Naive thymus-derived CD4-positive, alpha-beta T cell (primary cell): ENCODE data around the gene RABL3. TPM values are rescaled to one million over a fixed set of nuclear protein-coding genes. Genes with fewer than 3 reads are reported as not detected.

Source experiments
- ATAC-seq: fragments of 150-1000 bp; cut with Tn5 transposase; 2 replicates; pipeline ENCODE4 v1.10.0; 2021; ENCODE audit warnings: mild to moderate bottlenecking, moderate library complexity
- CTCF ChIA-PET: fragments of 350-600 bp; sonication (Branson Sonifier 250); formaldehyde crosslinking; loops from one replicate; lab custom pipeline; 2021; ENCODE audit warnings: antibody characterized with exemption; lab: Charles Lee
- POLR2A ChIA-PET: fragments of 350-600 bp; sonication (Branson Sonifier 250); formaldehyde crosslinking; loops from one replicate; lab custom pipeline; 2021; ENCODE audit warnings: antibody characterized with exemption, inconsistent platforms; lab: Charles Lee
- DNase-seq, 9 donors: peaks; one replicate each; pipeline versions ENCODE4 v3.0.0 to v3.0.0-alpha.2; 2020 to 2022; ENCODE audit warnings: mixed read lengths in 1 of 9
- H3K27ac ChIP-seq: one replicate; pipeline ENCODE4 v1.7.0; 2013; ENCODE audit warnings: mild to moderate bottlenecking, low read depth, low read length, moderate library complexity
- H3K27me3 ChIP-seq, 2 donors: one replicate each; pipeline ENCODE4 v1.7.0; 2013; ENCODE audit warnings: low read length in 2 of 2, mild to moderate bottlenecking in 2 of 2, moderate library complexity in 2 of 2; ENCODE audit not compliant: control insufficient read depth in 2 of 2, insufficient read depth in 2 of 2
- H3K36me3 ChIP-seq, 3 experiments: 1 replicate in 2 of 3; 2 replicates in 1 of 3; pipeline ENCODE4 v1.7.0; 2013; ENCODE audit warnings: low read length in 3 of 3, mild to moderate bottlenecking in 3 of 3, moderate library complexity in 1 of 3; ENCODE audit not compliant: insufficient read depth in 3 of 3, control insufficient read depth in 2 of 3
- H3K4me1 ChIP-seq, 2 donors: one replicate each; pipeline ENCODE4 v1.7.0; 2013; ENCODE audit warnings: low read length in 2 of 2, mild to moderate bottlenecking in 2 of 2, moderate library complexity in 1 of 2; ENCODE audit not compliant: control insufficient read depth in 2 of 2, insufficient read depth in 2 of 2
- H3K4me3 ChIP-seq: 2 replicates; pipeline ENCODE4 v1.7.0; 2013; ENCODE audit warnings: mild to moderate bottlenecking, low read length
- H3K9me3 ChIP-seq, 3 experiments: 1 replicate in 2 of 3; 2 replicates in 1 of 3; pipeline ENCODE4 v1.7.0; 2013; ENCODE audit warnings: low read length in 3 of 3; ENCODE audit not compliant: control insufficient read depth in 2 of 3
- H3K27ac Mint-ChIP-seq, 9 donors: one replicate each; pipeline ENCODE4 v1.8.0; 2020 to 2022; ENCODE audit warnings: mixed read lengths in 9 of 9, mild to moderate bottlenecking in 8 of 9, moderate library complexity in 5 of 9, inconsistent platforms in 2 of 9
- H3K27me3 Mint-ChIP-seq, 5 donors: one replicate each; pipeline ENCODE4 v1.8.0; 2021 to 2022; ENCODE audit warnings: mixed read lengths in 5 of 5, mild to moderate bottlenecking in 1 of 5
- H3K36me3 Mint-ChIP-seq, 5 donors: one replicate each; pipeline ENCODE4 v1.8.0; 2020 to 2022; ENCODE audit warnings: mixed read lengths in 5 of 5, mild to moderate bottlenecking in 3 of 5, inconsistent platforms in 1 of 5
- H3K4me1 Mint-ChIP-seq, 7 donors: one replicate each; pipeline ENCODE4 v1.8.0; 2020 to 2022; ENCODE audit warnings: mixed read lengths in 7 of 7, mild to moderate bottlenecking in 3 of 7, inconsistent platforms in 1 of 7
- H3K4me3 Mint-ChIP-seq, 10 donors: one replicate each; pipeline ENCODE4 v1.8.0; 2020 to 2022; ENCODE audit warnings: mild to moderate bottlenecking in 10 of 10, mixed read lengths in 10 of 10, moderate library complexity in 6 of 10, inconsistent platforms in 2 of 10
- H3K9me3 Mint-ChIP-seq, 11 donors: one replicate each; pipeline ENCODE4 v1.8.0; 2020 to 2022; ENCODE audit warnings: mixed read lengths in 11 of 11, mild to moderate bottlenecking in 4 of 11, inconsistent platforms in 1 of 11, moderate library complexity in 1 of 11
- intact Hi-C, 2 donors: fragments of 100-400 bp; cut with micrococcal nuclease; formaldehyde crosslinking; loops; one replicate each; pipeline ENCODE4 v1.15.1; 2023
- polyA plus RNA-seq, 2 donors: library from polyadenylated mRNA; unstranded; fragments of 300-500 nt; fragmentation: Illumina TruSeq; gene quantifications; one replicate each; pipeline ENCODE4 v1.2.3, GENCODE V29; 2021
- total RNA-seq, 6 experiments: library from RNA in 5 of 6; stranded (reverse) in 5 of 6; gene quantifications; 1 replicate in 5 of 6; 2 replicates in 1 of 6; pipeline ENCODE4 v1.2.3 and lab custom pipeline; 2021 to 2026

Gene RABL3
- total and polyA plus RNA-seq, 7 experiments from 2014 or later = 15.4 to 40.6 (median 23.1) TPM

DNA sequence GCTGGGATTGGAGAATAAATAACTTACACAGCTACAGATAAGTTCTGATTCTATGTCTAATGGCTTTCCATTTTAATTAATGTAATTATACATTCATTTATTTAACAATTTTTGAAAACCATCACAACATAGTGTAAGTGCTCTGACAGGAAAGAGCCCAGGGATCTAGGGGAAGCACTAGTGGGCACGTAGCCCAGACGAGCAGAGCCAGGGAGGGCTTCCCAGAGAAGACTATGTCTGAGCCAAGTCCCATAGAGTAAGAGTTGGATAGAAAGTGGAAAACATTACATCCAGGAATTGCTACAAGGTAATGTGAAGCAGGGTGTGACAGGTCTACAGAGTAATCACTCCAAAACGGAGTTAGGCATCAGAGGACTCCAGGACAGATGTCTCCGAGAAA is 57.4 kb downstream of the RABL3 start:
- H3K27me3 ChIP-seq = no peaks in the 10 kb centered on the region
- DNase-seq = no peak
- peaks cover 0 to 25% (median 3%) of the 10 kb centered on the region in 5 donors for H3K36me3 Mint-ChIP-seq

DNA sequence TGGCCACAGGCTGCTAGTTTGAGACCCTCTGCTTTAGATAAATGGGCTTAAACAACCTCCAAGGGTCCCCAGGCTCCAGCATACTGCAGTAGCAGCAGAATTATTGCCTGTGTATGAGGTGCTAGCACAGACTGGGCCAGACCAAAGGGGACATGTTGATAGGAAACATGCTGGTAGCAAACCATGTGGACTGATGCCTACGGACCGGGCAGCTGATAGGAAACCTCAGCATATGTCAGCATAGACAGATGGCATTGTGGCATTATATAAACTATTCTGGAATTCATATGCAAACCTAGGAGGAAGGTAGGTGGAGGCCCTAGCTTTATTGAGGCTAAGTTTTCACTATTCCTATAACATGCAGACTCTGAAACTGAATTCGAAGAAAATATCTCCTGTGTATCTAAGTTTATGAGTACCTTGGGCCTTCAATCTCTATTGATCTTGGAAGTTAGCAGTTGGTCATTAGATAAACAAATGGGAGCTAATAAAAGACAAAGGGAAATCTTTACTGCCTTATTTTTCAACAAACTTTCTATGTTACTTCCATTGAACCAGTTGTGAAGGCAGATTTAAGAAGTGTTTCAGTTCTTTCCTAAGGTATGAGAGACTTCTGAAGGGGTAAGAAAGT is 58.5 kb downstream of the RABL3 start:
- H3K36me3 Mint-ChIP-seq = peaks cover 0 to 22% (median 4%) of the 10 kb centered on the region in 5 donors
- Histone ChIP-seq H3K4me3 (no peak overlapping the region), H3K27me3 (no peaks in the 10 kb centered on the region), H3K27ac (no peak overlapping the region), H3K36me3 (no peaks in the 10 kb centered on the region), H3K9me3 (no peaks in the 10 kb centered on the region), H3K4me1 (no peaks in the 10 kb centered on the region)
- H3K4me1 Mint-ChIP-seq = peaks cover 0 to 6% (median 0%) of the 10 kb centered on the region in 7 donors
- H3K4me3 Mint-ChIP-seq = no peak overlapping the region
- no peak for DNase-seq
- no peak for ATAC-seq
- CTCF ChIA-PET = no interaction called here
- H3K27ac Mint-ChIP-seq = peak overlapping the region in 2 of 9 donors; percentile 51 to 58
- intact Hi-C loops = no loop called here
- POLR2A ChIA-PET = no interaction called here
- H3K9me3 Mint-ChIP-seq = peaks cover 0 to 6% (median 0%) of the 10 kb centered on the region in 11 donors
- H3K27me3 Mint-ChIP-seq = peaks cover 0 to 10% (median 6%) of the 10 kb centered on the region in 5 donors

More for the DNA sequence above, 57.4 kb downstream of the RABL3 start:
- ChIA-PET CTCF (no interaction called here), POLR2A (no interaction called here)
- ATAC-seq = no peak
- Mint-ChIP-seq H3K9me3 (peaks cover 0 to 5% (median 0%) of the 10 kb centered on the region in 11 donors), H3K4me1 (no peaks in the 10 kb centered on the region), H3K27ac (no peak overlapping the region), H3K4me3 (no peak overlapping the region), H3K27me3 (peaks cover 0 to 3% (median 0%) of the 10 kb centered on the region in 5 donors)
- H3K4me3 ChIP-seq = no peak overlapping the region
- peaks cover 0 to 8% (median 0%) of the 10 kb centered on the region in 3 experiments for H3K36me3 ChIP-seq
- no peaks in the 10 kb centered on the region for H3K4me1 ChIP-seq
- H3K9me3 ChIP-seq = no peaks in the 10 kb centered on the region
- H3K27ac ChIP-seq = no peak overlapping the region
- intact Hi-C loops = loop anchor here in 1 of 2 donors (5.0 kb wide), 1 partner anchor 112 kb away; no protein-coding TSS in a partner anchor

DNA sequence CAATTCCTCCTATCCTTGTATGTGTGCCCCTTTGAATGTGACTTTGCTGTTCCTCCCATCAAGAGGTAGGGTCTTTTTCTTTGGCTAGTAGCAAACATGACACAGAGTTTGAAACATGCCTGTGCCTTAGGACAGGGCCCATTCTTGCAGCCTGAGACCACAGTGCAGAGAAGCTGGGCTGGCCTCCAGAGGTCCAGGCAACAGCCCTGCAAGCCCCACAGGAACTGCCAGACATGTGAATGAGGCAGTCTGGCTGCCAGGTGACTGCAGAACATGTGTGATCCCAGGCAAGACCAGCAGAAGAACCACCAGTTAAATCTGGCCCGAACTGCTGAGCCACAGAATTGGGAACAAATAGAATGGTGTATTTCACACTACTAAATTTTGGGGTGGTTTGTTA is 59.1 kb downstream of the RABL3 start:
- H3K36me3 ChIP-seq = no peaks in the 10 kb centered on the region
- intact Hi-C loops = no loop called here
- ATAC-seq = no peak
- Mint-ChIP-seq H3K4me3 (no peak overlapping the region), H3K36me3 (peaks cover 0 to 19% (median 4%) of the 10 kb centered on the region in 5 donors), H3K27me3 (peaks cover 0 to 10% (median 6%) of the 10 kb centered on the region in 5 donors), H3K9me3 (peaks cover 0 to 6% (median 3%) of the 10 kb centered on the region in 11 donors), H3K4me1 (peaks cover 2 to 11% (median 4%) of the 10 kb centered on the region in 7 donors), H3K27ac (no peak overlapping the region)
- H3K9me3 ChIP-seq = no peaks in the 10 kb centered on the region
- ChIA-PET CTCF (no interaction called here), POLR2A (no interaction called here)
- H3K27ac ChIP-seq = no peak overlapping the region
- no peaks in the 10 kb centered on the region for H3K4me1 ChIP-seq
- DNase-seq = no peak
- H3K27me3 ChIP-seq = no peaks in the 10 kb centered on the region
- no peak overlapping the region for H3K4me3 ChIP-seq

DNA sequence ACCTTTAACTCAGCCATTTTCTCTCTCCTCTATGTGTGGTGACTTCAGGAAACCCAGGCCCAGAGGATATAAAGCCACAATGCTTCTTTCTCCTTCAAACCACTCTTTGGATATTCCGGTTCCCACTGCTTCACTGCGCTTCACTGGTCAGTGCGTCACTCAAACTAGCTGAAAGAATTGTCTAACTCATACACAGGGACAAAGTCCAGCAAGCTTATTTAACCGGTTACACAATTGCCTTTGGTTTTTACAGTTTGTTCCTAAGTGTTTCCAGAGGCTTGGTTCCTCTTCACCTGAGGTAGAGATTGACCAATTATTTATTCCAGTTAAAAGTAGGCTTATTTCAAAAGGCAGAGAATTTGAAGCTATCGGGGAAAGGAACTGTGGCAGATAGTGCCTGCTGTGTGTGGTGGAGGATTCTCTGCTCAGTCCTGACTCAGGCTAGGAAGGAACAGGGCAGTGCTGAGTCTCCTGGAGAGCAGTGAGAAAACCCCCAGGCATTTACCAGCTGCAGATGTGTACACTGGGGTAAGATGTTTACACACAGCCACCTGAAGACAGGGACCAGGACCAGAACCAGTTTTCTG is 60.1 kb downstream of the RABL3 start, which contains the start of gene HGD:
Gene HGD, minus strand, starts transcription at position 145 of the 587 bp plus-strand sequence. Its CDS starts 128 bp downstream, at position 17.
- Mint-ChIP-seq H3K27me3 (peaks cover 0 to 13% (median 7%) of the 10 kb centered on the region in 5 donors), H3K4me1 (peaks cover 3 to 11% (median 4%) of the 10 kb centered on the region in 7 donors), H3K9me3 (peaks cover 0 to 13% (median 8%) of the 10 kb centered on the region in 11 donors), H3K4me3 (no peak within 1 kb of the TSS), H3K27ac (peak within 1 kb of the TSS in 2 of 9 donors; percentile 32 to 50), H3K36me3 (peaks cover 0 to 19% (median 8%) of the 10 kb centered on the region in 5 donors)
- H3K9me3 ChIP-seq = no peaks in the 10 kb centered on the region
- DNase-seq = no peak
- no peaks in the 10 kb centered on the region for H3K36me3 ChIP-seq
- H3K4me3 ChIP-seq = no peak within 1 kb of the TSS
- H3K27me3 ChIP-seq = no peaks in the 10 kb centered on the region
- no peaks in the 10 kb centered on the region for H3K4me1 ChIP-seq
- POLR2A ChIA-PET = interaction anchor here (0.8 kb wide), 1 partner anchor 36 kb away, joined by 3 read pairs; no protein-coding TSS in a partner anchor
- no peak within 1 kb of the TSS for H3K27ac ChIP-seq
- CTCF ChIA-PET = no interaction called here
- intact Hi-C loops = no loop called here
- no peak for ATAC-seq

DNA sequence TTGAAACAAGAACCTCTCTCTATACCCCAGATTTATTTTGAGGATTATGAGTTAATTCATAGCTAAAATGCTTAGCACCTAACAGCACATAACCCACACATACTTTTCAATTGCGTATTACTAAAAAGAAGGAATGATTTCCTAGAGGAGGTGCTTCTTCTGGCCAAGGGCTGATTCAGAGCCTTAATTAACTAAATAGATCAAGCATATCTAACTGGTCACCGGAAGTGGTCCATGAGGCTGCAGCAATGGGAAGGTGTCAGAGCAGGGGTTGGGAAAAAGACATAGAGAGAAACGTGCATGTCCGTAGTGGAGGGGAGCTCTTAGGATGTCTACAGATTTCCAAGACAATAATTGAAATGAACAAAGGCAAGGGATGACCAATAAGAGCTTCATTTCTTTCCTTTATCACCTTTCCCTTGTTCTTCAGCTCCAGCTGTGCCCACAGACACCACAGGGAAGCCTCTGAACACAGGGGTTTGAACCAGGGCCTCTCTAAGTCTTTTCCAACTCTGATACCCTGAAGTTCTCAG is 60.7 kb downstream of the RABL3 start:
- intact Hi-C loops = no loop called here
- no peak overlapping the region for H3K4me3 ChIP-seq
- ChIA-PET POLR2A (interaction anchor here (0.6 to 0.8 kb wide), 2 partner anchors 37 to 67 kb away, joined by 3 read pairs; no protein-coding TSS in a partner anchor), CTCF (no interaction called here)
- Mint-ChIP-seq H3K4me1 (peaks cover 3 to 11% (median 4%) of the 10 kb centered on the region in 7 donors), H3K36me3 (peaks cover 0 to 17% (median 12%) of the 10 kb centered on the region in 5 donors), H3K27ac (no peak overlapping the region), H3K27me3 (peaks cover 0 to 16% (median 8%) of the 10 kb centered on the region in 5 donors), H3K9me3 (peaks cover 2 to 19% (median 10%) of the 10 kb centered on the region in 11 donors), H3K4me3 (no peak overlapping the region)
- no peaks in the 10 kb centered on the region for H3K4me1 ChIP-seq
- H3K9me3 ChIP-seq = peaks cover 0 to under 1% (median 0%) of the 10 kb centered on the region in 3 experiments
- DNase-seq = no peak
- H3K27ac ChIP-seq = no peak overlapping the region
- no peak for ATAC-seq
- H3K27me3 ChIP-seq = no peaks in the 10 kb centered on the region
- no peaks in the 10 kb centered on the region for H3K36me3 ChIP-seq

DNA sequence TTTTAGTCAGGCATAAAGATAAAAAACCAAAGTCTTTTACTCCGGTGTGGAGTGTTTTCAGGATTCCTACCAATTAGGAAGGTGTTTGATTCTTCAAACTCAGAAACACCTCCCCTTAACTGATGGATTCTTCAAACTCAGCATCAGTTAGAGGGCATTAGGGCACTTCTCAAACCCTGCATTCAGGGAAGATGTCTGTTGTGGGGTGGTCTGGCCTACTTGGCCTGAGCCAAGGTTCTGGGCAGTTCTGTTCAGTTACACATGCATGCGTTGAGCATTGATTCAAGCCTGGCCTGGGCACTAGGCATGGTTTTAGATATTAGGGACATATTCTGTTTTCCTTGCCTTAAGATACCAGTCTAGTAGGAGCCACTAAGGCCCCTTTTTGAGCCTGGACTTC is 61.3 kb downstream of the RABL3 start:
- Histone ChIP-seq H3K27ac (no peak overlapping the region), H3K36me3 (no peaks in the 10 kb centered on the region), H3K9me3 (peaks cover 0 to 5% (median 0%) of the 10 kb centered on the region in 3 experiments), H3K4me1 (no peaks in the 10 kb centered on the region), H3K4me3 (no peak overlapping the region), H3K27me3 (no peaks in the 10 kb centered on the region)
- intact Hi-C loops = no loop called here
- Mint-ChIP-seq H3K9me3 (peaks cover 2 to 25% (median 11%) of the 10 kb centered on the region in 11 donors), H3K36me3 (peaks cover 0 to 19% (median 12%) of the 10 kb centered on the region in 5 donors), H3K4me3 (no peak overlapping the region), H3K27ac (no peak overlapping the region), H3K27me3 (peaks cover under 1 to 18% (median 8%) of the 10 kb centered on the region in 5 donors), H3K4me1 (peaks cover 3 to 11% (median 4%) of the 10 kb centered on the region in 7 donors)
- ChIA-PET CTCF (no interaction called here), POLR2A (no interaction called here)
- no peak for DNase-seq
- ATAC-seq = no peak
